Neural cell (in vitro differentiated cells): ENCODE results near the gene HYLS1.

ENCODE experiments used
- POLR2AphosphoS5 ChIP-seq: IDR thresholded peaks from 2 replicates; pipeline ENCODE4 v1.6.1; 2012
- TF ChIP-seq, protein P1 (sequence below): fragments of 450-650 bp; IDR thresholded peaks from 2 replicates; pipeline ENCODE4 v1.5.1; 2014; ENCODE audit warnings: antibody characterized with exemption, mild to moderate bottlenecking, moderate library complexity; ENCODE audit not compliant: poor library complexity, severe bottlenecking

GRCh38 chr11:125946712-125947418 lies 59.4 kb downstream of the HYLS1 start:
- TF ChIP-seq, protein P1, sequence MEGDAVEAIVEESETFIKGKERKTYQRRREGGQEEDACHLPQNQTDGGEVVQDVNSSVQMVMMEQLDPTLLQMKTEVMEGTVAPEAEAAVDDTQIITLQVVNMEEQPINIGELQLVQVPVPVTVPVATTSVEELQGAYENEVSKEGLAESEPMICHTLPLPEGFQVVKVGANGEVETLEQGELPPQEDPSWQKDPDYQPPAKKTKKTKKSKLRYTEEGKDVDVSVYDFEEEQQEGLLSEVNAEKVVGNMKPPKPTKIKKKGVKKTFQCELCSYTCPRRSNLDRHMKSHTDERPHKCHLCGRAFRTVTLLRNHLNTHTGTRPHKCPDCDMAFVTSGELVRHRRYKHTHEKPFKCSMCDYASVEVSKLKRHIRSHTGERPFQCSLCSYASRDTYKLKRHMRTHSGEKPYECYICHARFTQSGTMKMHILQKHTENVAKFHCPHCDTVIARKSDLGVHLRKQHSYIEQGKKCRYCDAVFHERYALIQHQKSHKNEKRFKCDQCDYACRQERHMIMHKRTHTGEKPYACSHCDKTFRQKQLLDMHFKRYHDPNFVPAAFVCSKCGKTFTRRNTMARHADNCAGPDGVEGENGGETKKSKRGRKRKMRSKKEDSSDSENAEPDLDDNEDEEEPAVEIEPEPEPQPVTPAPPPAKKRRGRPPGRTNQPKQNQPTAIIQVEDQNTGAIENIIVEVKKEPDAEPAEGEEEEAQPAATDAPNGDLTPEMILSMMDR = no peak
- no peak for TF ChIP-seq POLR2AphosphoS5
